Measurements from ENCODE around the gene RRP7A. TPM values are rescaled to one million over a fixed set of nuclear protein-coding genes. Genes with fewer than 3 reads are reported as not detected.

The RRP7A gene
- total and polyA plus RNA-seq, 2 of the 13 experiments (the other 11 are each of a cell fraction or from before 2014, with no cell fraction given), result 15.3 to 41.6 TPM

DNA sequence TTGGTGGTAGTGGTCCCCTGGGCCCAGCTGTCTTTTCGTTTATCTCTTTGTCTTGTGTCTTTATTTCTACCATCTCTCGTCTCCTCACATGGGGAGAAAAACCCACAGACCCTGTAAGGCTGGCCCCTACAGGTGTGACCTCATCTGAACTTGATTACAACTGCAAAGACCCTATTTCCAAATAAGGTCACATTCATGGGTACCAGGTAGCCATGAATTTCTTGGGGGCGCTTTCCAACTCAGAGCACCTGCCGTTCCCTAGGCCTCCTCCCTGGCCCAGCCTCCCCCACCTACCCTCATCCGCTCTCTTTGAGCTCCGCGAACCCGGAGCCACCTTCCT is 14.0 kb upstream of the RRP7A start (continued):
- TF ChIP-seq ZBTB10 (CRISPR knock-in tag; IDR thresholded peaks at IDR 0.05; ENCODE audit: borderline replicate concordance) (no peak), POLR2A (IDR thresholded peaks at IDR 0.05; ENCODE audit: insufficient read depth in 1 of 2, low read depth in 2 of 2, low read length in 2 of 2) (0 out of 4 replicates have a peak, but pooled peaks of 1 of the 2 experiments have one; percentile 21), FOXA3 (CRISPR knock-in tag; IDR thresholded peaks at IDR 0.05) (no peak), HMGXB3 (CRISPR knock-in tag; IDR thresholded peaks at IDR 0.05; ENCODE audit: borderline replicate concordance) (no peak), PAWR (CRISPR knock-in tag; IDR thresholded peaks at IDR 0.05; ENCODE audit: borderline replicate concordance) (no peak), PHB2 (IDR thresholded peaks at IDR 0.05; ENCODE audit: partially characterized antibody) (no peak), ZNF639 (CRISPR knock-in tag; conservative IDR thresholded peaks at IDR 0.05) (no peak), ESRRA (CRISPR knock-in tag; IDR thresholded peaks at IDR 0.05; ENCODE audit: low read depth) (no peak), ZNF253 (CRISPR knock-in tag; IDR thresholded peaks at IDR 0.05; ENCODE audit: borderline replicate concordance) (no peak), POLR2G (IDR thresholded peaks at IDR 0.05; ENCODE audit: low read depth, low read length) (0 out of 2 replicates have a peak, but pooled peaks have one; percentile 26), EP300 (IDR thresholded peaks at IDR 0.05; ENCODE audit: low read depth in 2 of 2, low read length in 2 of 2) (no peak), EP300 (CRISPR knock-in tag; IDR thresholded peaks at IDR 0.05; ENCODE audit: borderline replicate concordance) (0 out of 2 replicates have a peak, but pooled peaks have one; percentile 4), THRA (CRISPR knock-in tag; IDR thresholded peaks at IDR 0.05; ENCODE audit: borderline replicate concordance) (0 out of 2 replicates have a peak, but pooled peaks have one; percentile 39), IRF9 (CRISPR knock-in tag; IDR thresholded peaks at IDR 0.05; ENCODE audit: borderline replicate concordance) (no peak), ZFP41 (CRISPR knock-in tag; IDR thresholded peaks at IDR 0.05; ENCODE audit: borderline replicate concordance) (no peak)
- TF ChIP-seq, protein P1, sequence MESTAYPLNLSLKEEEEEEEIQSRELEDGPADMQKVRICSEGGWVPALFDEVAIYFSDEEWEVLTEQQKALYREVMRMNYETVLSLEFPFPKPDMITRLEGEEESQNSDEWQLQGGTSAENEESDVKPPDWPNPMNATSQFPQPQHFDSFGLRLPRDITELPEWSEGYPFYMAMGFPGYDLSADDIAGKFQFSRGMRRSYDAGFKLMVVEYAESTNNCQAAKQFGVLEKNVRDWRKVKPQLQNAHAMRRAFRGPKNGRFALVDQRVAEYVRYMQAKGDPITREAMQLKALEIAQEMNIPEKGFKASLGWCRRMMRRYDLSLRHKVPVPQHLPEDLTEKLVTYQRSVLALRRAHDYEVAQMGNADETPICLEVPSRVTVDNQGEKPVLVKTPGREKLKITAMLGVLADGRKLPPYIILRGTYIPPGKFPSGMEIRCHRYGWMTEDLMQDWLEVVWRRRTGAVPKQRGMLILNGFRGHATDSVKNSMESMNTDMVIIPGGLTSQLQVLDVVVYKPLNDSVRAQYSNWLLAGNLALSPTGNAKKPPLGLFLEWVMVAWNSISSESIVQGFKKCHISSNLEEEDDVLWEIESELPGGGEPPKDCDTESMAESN (CRISPR knock-in tag; conservative IDR thresholded peaks at IDR 0.05), result 0 out of 2 replicates have a peak, but pooled peaks have one; percentile 23
